ENCODE measurements around the gene BARHL2.

BARHL2 gene

DNA sequence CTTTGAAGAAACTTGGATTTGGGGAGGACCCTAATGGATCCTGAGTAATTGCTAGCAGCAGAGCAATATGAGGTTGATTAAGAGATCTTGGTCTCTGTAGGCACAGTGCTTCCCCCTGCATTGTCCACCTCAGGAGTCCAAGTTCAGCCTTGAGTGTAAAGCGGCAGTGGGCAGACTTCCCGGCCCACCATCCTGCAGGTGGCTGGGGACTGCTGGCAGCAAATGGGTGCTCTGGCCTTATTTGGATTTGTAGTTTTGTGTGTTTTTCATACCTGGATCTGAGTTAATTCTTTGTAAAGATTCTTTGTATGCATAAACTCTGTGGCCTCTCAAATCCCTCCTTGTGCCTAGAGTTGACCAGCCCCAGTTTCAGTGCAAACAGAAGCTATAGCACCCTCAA lies 7.6 kb downstream of the BARHL2 start:
- no peak for DNase-seq

- no peak for DNase-seq
Measured at GRCh38 chr1:90708826-90709225, 8.3 kb downstream of the BARHL2 start.

DNA sequence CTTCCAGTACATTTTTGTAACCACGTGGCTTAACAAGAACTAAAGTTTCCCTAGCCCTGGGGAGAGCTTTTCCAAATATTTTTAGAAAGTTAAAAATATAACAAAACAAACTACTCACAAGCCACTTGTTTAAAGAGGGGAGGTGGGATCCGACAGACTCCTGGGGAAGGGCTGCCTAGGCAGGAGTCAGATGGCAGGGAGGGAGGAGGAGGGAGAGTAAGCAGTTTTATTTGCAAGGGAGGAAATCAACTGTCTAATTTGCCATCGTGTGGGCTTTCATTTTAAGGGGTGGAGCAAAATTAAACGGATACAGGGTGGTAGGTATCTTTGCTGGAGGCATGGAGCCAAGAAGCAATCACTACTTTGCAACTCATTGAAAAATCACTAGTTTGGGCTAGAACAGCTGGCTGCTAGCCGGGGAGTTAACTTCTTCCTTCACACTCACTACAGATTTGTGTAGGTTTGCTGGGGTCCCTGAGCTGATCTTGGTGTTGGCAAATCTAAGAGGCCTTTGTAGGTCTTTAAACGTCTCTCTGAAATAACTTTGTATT lies 8.8 kb downstream of the BARHL2 start:
- DNase-seq = no peak

GRCh38 chr1:90707363-90707710 lies 9.8 kb downstream of the BARHL2 start:
- DNase-seq = no peak

- DNase-seq = no peak
Measured at GRCh38 chr1:90706437-90707362, 10.4 kb downstream of the BARHL2 start.

DNA sequence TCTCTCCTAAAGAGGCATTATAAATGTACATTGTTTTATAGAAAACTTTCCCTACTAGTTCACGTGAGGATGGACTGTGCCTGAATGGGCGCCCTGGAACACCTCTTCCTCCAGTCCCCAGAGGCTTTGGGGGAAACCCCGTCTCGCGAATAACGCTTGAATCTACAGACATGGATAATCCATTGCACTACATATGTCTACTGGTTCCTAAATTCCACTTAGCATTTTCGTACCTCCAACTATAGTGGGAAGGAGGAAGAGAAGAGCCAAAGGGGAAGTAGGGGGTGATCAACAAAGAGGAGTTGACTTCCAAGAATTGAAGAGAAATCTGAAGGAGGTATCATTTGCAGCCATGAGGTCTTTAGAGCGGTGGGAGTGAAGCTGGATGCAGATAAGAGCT lies 11.1 kb downstream of the BARHL2 start:
- DNase-seq = no peak

GRCh38 chr1:90704817-90705216 lies 12.3 kb downstream of the BARHL2 start:
- no peak for DNase-seq

GRCh38 chr1:90694846-90695245 lies 22.3 kb downstream of the BARHL2 start:
- no peak for DNase-seq

- no peak for DNase-seq
Measured at GRCh38 chr1:90687747-90688146, 29.4 kb downstream of the BARHL2 start.

GRCh38 chr1:90675161-90675847 lies 41.8 kb downstream of the BARHL2 start:
- no peak for DNase-seq

DNA sequence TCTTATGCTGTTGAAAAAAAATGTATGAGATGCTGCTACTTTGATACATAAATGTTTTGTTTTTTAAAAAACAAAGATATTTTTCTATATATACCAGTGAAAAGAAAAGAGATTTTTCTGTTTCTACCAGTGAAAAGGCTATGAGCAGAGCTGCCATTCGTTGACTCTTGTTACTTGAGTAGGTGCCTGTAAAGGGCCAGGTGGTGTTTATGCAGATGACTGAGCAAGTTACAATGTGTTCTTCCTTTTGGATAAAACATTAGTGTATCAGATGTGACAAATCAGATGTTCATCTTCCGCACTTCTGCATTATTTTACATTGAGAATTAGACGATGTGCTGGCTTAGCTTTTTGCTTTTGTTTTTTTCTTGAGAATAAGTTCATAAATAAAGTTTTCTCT lies 45.4 kb downstream of the BARHL2 start:
- DNase-seq = no peak

DNA sequence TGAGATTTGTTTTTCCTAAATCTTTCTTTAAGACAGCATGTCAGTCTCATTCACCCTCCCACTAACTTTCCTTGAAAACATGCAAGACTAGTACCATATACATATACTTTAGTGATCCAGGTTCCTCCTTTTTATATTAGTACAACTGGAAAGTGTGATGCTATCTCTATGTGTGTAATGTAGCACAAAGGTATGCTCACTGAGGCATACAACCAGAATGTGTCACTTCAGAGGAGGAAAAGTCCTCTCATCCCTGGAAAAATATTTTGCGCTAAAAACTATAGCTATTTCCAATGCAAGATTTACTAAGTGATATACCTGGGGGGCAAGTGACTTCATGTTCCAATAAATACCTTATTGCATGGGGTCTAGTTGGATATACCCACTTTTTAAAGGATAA lies 45.9 kb downstream of the BARHL2 start:
- no peak for DNase-seq

Data from SW 1271 (cell line).